Breast epithelium (tissue), 3 donors: ENCODE measurements around the gene SLC1A3.

Source experiments
- POLR2A ChIP-seq: fragments of 450-650 bp; IDR thresholded peaks from one replicate; pipeline ENCODE4 v1.6.1; 2016; ENCODE audit warnings: antibody characterized with exemption, mild to moderate bottlenecking, moderate library complexity
- POLR2AphosphoS5 ChIP-seq, 3 donors: sonication (generic); formaldehyde crosslinking; IDR thresholded peaks; one replicate each; pipeline ENCODE4 v1.6.1; 2017; ENCODE audit warnings: antibody characterized with exemption in 3 of 3
- TF ChIP-seq, protein P1 (sequence below), 3 donors: fragments of 450-650 bp; IDR thresholded peaks; one replicate each; pipeline ENCODE4 v1.5.1; 2016 to 2017; ENCODE audit warnings: antibody characterized with exemption in 3 of 3, mild to moderate bottlenecking in 3 of 3, moderate library complexity in 3 of 3

DNA sequence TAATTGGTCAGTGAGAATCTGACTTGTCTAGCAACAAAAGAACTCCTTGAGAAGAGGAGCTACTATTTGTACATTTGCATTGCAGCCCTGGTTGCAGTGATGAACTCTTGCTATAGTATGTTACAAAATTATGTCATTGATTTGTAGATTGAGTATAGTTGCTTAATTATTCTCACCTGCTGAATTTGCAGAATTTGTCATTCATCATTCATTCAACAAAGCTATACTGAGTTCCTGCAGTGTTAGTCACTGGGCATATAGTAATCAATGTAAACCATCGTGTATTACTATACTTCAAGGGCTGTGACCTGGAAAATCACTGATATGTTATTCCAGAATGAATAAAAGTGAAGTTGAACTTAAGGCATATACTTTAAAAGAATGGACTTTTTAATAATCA lies 50.1 kb downstream of the SLC1A3 start:
- TF ChIP-seq POLR2A: no peak
- TF ChIP-seq, protein P1, sequence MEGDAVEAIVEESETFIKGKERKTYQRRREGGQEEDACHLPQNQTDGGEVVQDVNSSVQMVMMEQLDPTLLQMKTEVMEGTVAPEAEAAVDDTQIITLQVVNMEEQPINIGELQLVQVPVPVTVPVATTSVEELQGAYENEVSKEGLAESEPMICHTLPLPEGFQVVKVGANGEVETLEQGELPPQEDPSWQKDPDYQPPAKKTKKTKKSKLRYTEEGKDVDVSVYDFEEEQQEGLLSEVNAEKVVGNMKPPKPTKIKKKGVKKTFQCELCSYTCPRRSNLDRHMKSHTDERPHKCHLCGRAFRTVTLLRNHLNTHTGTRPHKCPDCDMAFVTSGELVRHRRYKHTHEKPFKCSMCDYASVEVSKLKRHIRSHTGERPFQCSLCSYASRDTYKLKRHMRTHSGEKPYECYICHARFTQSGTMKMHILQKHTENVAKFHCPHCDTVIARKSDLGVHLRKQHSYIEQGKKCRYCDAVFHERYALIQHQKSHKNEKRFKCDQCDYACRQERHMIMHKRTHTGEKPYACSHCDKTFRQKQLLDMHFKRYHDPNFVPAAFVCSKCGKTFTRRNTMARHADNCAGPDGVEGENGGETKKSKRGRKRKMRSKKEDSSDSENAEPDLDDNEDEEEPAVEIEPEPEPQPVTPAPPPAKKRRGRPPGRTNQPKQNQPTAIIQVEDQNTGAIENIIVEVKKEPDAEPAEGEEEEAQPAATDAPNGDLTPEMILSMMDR (IDR thresholded peaks at IDR 0.05): no peak
- no peak for TF ChIP-seq POLR2AphosphoS5 (IDR thresholded peaks at IDR 0.05)
